H9 (cell line): ENCODE results near the gene OGA. TPM values are rescaled to one million over a fixed set of nuclear protein-coding genes. Genes with fewer than 3 reads are reported as not detected.

Experiments
- DNase-seq: peaks from one replicate; pipeline ENCODE4 v3.0.0-alpha.2; 2017
- H2AFZ ChIP-seq: one replicate; pipeline ENCODE4 v1.6.1; 2013; ENCODE audit warnings: mild to moderate bottlenecking, low read length, control low read depth, moderate library complexity
- H2AK5ac ChIP-seq: 2 replicates; pipeline ENCODE4 v1.6.1; 2013; ENCODE audit warnings: low read length, control low read depth, mixed read lengths; ENCODE audit not compliant: insufficient read length
- H2BK120ac ChIP-seq: one replicate; pipeline ENCODE4 v1.6.1; 2013; ENCODE audit warnings: low read depth, mild to moderate bottlenecking, low read length, control low read depth, inconsistent platforms; ENCODE audit not compliant: poor library complexity, severe bottlenecking
- H2BK12ac ChIP-seq: 2 replicates; pipeline ENCODE4 v1.6.1; 2013; ENCODE audit warnings: low read length, control low read depth, mixed read lengths, low read depth; ENCODE audit not compliant: insufficient read length
- H2BK15ac ChIP-seq: 2 replicates; pipeline ENCODE4 v1.6.1; 2013; ENCODE audit warnings: low read depth, low read length, control low read depth
- H2BK20ac ChIP-seq: one replicate; pipeline ENCODE4 v1.6.1; 2013; ENCODE audit warnings: low read depth, mild to moderate bottlenecking, low read length, control low read depth, inconsistent platforms; ENCODE audit not compliant: poor library complexity, severe bottlenecking
- H2BK5ac ChIP-seq: 2 replicates; pipeline ENCODE4 v1.6.1; 2013; ENCODE audit warnings: low read length, control low read depth, mixed read lengths; ENCODE audit not compliant: insufficient read length
- H3K14ac ChIP-seq: 2 replicates; pipeline ENCODE4 v1.6.1; 2013; ENCODE audit warnings: low read length, control low read depth; ENCODE audit not compliant: insufficient read depth
- H3K18ac ChIP-seq: 2 replicates; pipeline ENCODE4 v1.6.1; 2013; ENCODE audit warnings: low read depth, mild to moderate bottlenecking, mixed read lengths, low read length, control low read depth; ENCODE audit not compliant: insufficient read length
- H3K23ac ChIP-seq: 2 replicates; pipeline ENCODE4 v1.6.1; 2013; ENCODE audit warnings: low read length, control low read depth, mixed read lengths, low read depth; ENCODE audit not compliant: insufficient read length
- H3K23me2 ChIP-seq: 2 replicates; pipeline ENCODE4 v1.6.1; 2013; ENCODE audit warnings: low read depth, mild to moderate bottlenecking, mixed read lengths, low read length, control low read depth; ENCODE audit not compliant: insufficient read length, poor library complexity, severe bottlenecking
- H3K27ac ChIP-seq: 2 replicates; pipeline ENCODE4 v1.5.1; 2013; ENCODE audit warnings: low read length, control low read depth, mixed read lengths, low read depth; ENCODE audit not compliant: insufficient read length
- H3K27me3 ChIP-seq: 2 replicates; pipeline ENCODE4 v1.6.1; 2013; ENCODE audit warnings: low read length, control low read depth, inconsistent platforms; ENCODE audit not compliant: insufficient read depth
- H3K4ac ChIP-seq: 2 replicates; pipeline ENCODE4 v1.6.1; 2013; ENCODE audit warnings: low read depth, mild to moderate bottlenecking, control low read depth, inconsistent platforms, low read length, moderate library complexity
- H3K4me1 ChIP-seq: 2 replicates; pipeline ENCODE4 v1.6.1; 2013; ENCODE audit warnings: low read length, control low read depth, inconsistent platforms; ENCODE audit not compliant: insufficient read depth
- H3K4me2 ChIP-seq: 2 replicates; pipeline ENCODE4 v1.6.1; 2013; ENCODE audit warnings: low read length, control low read depth, mixed read lengths; ENCODE audit not compliant: insufficient read length, insufficient read depth
- H3K56ac ChIP-seq: 2 replicates; pipeline ENCODE4 v1.6.1; 2013; ENCODE audit warnings: low read depth, mild to moderate bottlenecking, mixed read lengths, low read length, control low read depth; ENCODE audit not compliant: insufficient read length
- H3K79me1 ChIP-seq: 2 replicates; pipeline ENCODE4 v1.6.1; 2013; ENCODE audit warnings: low read depth, mild to moderate bottlenecking, moderate library complexity, low read length, control low read depth, inconsistent platforms; ENCODE audit not compliant: insufficient read depth, poor library complexity, severe bottlenecking
- H3K79me2 ChIP-seq: 2 replicates; pipeline ENCODE4 v1.6.1; 2013; ENCODE audit warnings: low read length, control low read depth, inconsistent platforms; ENCODE audit not compliant: insufficient read depth
- H3K9ac ChIP-seq: 2 replicates; pipeline ENCODE4 v1.6.1; 2013; ENCODE audit warnings: low read length, control low read depth, mixed read lengths; ENCODE audit not compliant: insufficient read length; ENCODE audit errors: extremely low read depth
- H3K9me3 ChIP-seq: one replicate; pipeline ENCODE4 v1.6.1; 2013; ENCODE audit warnings: low read depth, low read length, inconsistent platforms; ENCODE audit not compliant: control insufficient read depth
- H3T11ph ChIP-seq: one replicate; pipeline ENCODE4 v1.6.1; 2013; ENCODE audit warnings: mild to moderate bottlenecking, low read length, control low read depth, inconsistent platforms
- H4K20me1 ChIP-seq: one replicate; pipeline ENCODE4 v1.6.1; 2013; ENCODE audit not compliant: control insufficient read depth, insufficient read length, insufficient read depth
- H4K5ac ChIP-seq: 2 replicates; pipeline ENCODE4 v1.6.1; 2013; ENCODE audit warnings: low read depth, mild to moderate bottlenecking, mixed read lengths, low read length, control low read depth; ENCODE audit not compliant: insufficient read length
- H4K8ac ChIP-seq: replicated peaks from 2 replicates; pipeline ENCODE4 v1.6.1; 2013; ENCODE audit warnings: low read length, control low read depth, mixed read lengths, low read depth; ENCODE audit not compliant: insufficient read length
- H4K91ac ChIP-seq: 2 replicates; pipeline ENCODE4 v1.6.1; 2013; ENCODE audit warnings: low read depth, mild to moderate bottlenecking, moderate library complexity, mixed read lengths, low read length, control low read depth; ENCODE audit not compliant: insufficient read length
- H3K27ac Mint-ChIP-seq, 3 experiments: 2 replicates in 2 of 3; 3 replicates in 1 of 3; pipeline ENCODE4 v1.8.0; 2020 to 2021; ENCODE audit warnings: mixed read lengths in 3 of 3, mild to moderate bottlenecking in 1 of 3, moderate library complexity in 1 of 3
- H3K27me3 Mint-ChIP-seq: 2 replicates; pipeline ENCODE4 v1.8.0; 2021; ENCODE audit warnings: low read depth, mild to moderate bottlenecking, moderate library complexity, mixed read lengths
- H3K36me3 Mint-ChIP-seq, 3 experiments: 2 replicates in 2 of 3; 3 replicates in 1 of 3; pipeline ENCODE4 v1.8.0; 2020 to 2021; ENCODE audit warnings: low read depth in 3 of 3, mixed read lengths in 3 of 3; ENCODE audit not compliant: insufficient read depth in 1 of 3
- H3K4me1 Mint-ChIP-seq, 2 experiments: 2 replicates each; pipeline ENCODE4 v1.8.0; 2020; ENCODE audit warnings: mixed read lengths in 2 of 2
- H3K4me3 Mint-ChIP-seq, 2 experiments: 2 replicates in 1 of 2; 3 replicates in 1 of 2; pipeline ENCODE4 v1.8.0; 2020 to 2021; ENCODE audit warnings: mild to moderate bottlenecking in 2 of 2, mixed read lengths in 2 of 2, moderate library complexity in 1 of 2
- H3K9me3 Mint-ChIP-seq, 2 experiments: 2 replicates in 1 of 2; 3 replicates in 1 of 2; pipeline ENCODE4 v1.8.0; 2020; ENCODE audit warnings: mild to moderate bottlenecking in 2 of 2, mixed read lengths in 2 of 2, moderate library complexity in 1 of 2
- WGBS: extraction: QIAGEN DNeasy Blood & Tissue Kit; methylation state at CpG from one replicate; pipeline ENCODE4 v1.1.7; 2013; ENCODE audit warnings: missing lambda C conversion rate, low lambda C conversion rate, mixed read lengths; ENCODE audit not compliant: insufficient read length; ENCODE audit errors: extremely low coverage; 5-methylcytosine and 5-hydroxymethylcytosine counted together
- total RNA-seq: library from RNA; stranded (reverse); gene quantifications from 2 replicates; pipeline ENCODE4 v1.2.1, GENCODE V29; 2021
- TF ChIP-seq, protein P1 (sequence below): fragments of 200-600 bp; sonication (generic); conservative IDR thresholded peaks from 3 replicates; pipeline ENCODE4 v1.8.0; 2021; ENCODE audit warnings: antibody characterized with exemption, mild to moderate bottlenecking

OGA gene
- total RNA-seq, 1 experiment from 2014 or later: 125 TPM

- WGBS: no CpG with 5 or more reads among the region's 8 CpGs
- Mint-ChIP-seq H3K27ac (peak overlapping the region in 1 of 3 experiments; percentile 65; a peak in 3 of 7 replicates), H3K4me3 (peak overlapping the region; percentile 92 to 97), H3K9me3 (no peaks in the 10 kb centered on the region), H3K4me1 (peaks cover 30 to 33% of the 10 kb centered on the region in 2 experiments), H3K27me3 (no peaks in the 10 kb centered on the region), H3K36me3 (peaks cover 19 to 45% (median 30%) of the 10 kb centered on the region in 3 experiments; a peak in 6 of 7 replicates)
- Histone ChIP-seq H3K23ac (no peak overlapping the region), H3K14ac (no peak overlapping the region), H2BK5ac (no peak overlapping the region), H2AK5ac (no peak overlapping the region), H2BK120ac (no peak overlapping the region), H3K27ac (no peak overlapping the region), H2BK15ac (no peak overlapping the region), H3K79me1 (peaks cover 3% of the 10 kb centered on the region), H3K4ac (no peak overlapping the region), H3K56ac (no peak overlapping the region), H2AFZ (no peak overlapping the region), H3K79me2 (peaks cover 40% of the 10 kb centered on the region), H3K23me2 (peaks cover 12% of the 10 kb centered on the region), H4K5ac (no peak overlapping the region), H2BK20ac (no peak overlapping the region), H3K9me3 (no peaks in the 10 kb centered on the region), H3K27me3 (no peaks in the 10 kb centered on the region), H3K4me1 (peaks cover 4% of the 10 kb centered on the region; the same call in 1 of the 2 replicates), H4K91ac (no peak overlapping the region), H4K8ac (no peak overlapping the region), H3T11ph (no peak overlapping the region), H3K18ac (no peak overlapping the region), H4K20me1 (no peaks in the 10 kb centered on the region), H3K4me2 (no peak overlapping the region), H3K9ac (no peak overlapping the region), H2BK12ac (no peak overlapping the region)
- DNase-seq: no peak
- TF ChIP-seq, protein P1, sequence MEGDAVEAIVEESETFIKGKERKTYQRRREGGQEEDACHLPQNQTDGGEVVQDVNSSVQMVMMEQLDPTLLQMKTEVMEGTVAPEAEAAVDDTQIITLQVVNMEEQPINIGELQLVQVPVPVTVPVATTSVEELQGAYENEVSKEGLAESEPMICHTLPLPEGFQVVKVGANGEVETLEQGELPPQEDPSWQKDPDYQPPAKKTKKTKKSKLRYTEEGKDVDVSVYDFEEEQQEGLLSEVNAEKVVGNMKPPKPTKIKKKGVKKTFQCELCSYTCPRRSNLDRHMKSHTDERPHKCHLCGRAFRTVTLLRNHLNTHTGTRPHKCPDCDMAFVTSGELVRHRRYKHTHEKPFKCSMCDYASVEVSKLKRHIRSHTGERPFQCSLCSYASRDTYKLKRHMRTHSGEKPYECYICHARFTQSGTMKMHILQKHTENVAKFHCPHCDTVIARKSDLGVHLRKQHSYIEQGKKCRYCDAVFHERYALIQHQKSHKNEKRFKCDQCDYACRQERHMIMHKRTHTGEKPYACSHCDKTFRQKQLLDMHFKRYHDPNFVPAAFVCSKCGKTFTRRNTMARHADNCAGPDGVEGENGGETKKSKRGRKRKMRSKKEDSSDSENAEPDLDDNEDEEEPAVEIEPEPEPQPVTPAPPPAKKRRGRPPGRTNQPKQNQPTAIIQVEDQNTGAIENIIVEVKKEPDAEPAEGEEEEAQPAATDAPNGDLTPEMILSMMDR: no peak
Observed at GRCh38 chr10:101814466-101815071, 3.7 kb downstream of the OGA start.
